GM18508 (cell line): Measurements from ENCODE around the gene PI4K2A.

Source experiments
- ATAC-seq: cut with Tn5 transposase; IDR thresholded peaks from one replicate; pipeline ENCODE4 v1.9.1; 2021; ENCODE audit warnings: moderate number of reproducible peaks; ENCODE audit not compliant: insufficient read depth, unreplicated experiment

PI4K2A gene

DNA sequence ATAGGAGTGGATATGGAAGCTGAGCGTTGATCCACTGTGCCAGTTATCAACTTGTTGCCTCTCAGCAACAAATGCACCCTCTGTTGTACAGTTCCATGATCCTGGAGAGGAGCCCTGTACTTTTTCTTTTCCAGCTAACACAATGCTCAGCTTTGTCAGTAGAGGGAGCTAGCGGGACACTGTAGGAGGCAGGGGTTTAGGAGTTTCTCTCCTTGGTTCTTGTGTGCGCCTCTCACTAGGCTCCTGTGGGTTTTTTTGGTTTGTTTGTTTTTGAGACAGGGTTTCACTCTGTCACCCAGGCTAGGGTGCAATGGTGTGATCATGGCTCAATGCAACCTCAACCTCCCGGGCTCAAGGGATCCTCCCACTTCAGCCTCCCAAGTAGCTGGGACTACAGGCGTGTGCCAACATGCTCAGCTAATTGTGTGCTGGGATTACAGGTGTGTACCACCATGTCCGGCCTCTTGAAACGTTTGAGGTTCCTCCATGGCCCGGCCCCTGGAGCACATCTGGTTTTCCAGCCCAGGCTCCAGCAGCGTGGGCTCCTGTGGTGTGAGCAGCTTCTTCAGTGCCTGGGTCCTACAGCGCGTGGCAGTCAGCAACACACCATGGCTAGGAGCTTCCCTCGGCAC is 61.1 kb downstream of the PI4K2A start:
- peak; percentile 68 for ATAC-seq

DNA sequence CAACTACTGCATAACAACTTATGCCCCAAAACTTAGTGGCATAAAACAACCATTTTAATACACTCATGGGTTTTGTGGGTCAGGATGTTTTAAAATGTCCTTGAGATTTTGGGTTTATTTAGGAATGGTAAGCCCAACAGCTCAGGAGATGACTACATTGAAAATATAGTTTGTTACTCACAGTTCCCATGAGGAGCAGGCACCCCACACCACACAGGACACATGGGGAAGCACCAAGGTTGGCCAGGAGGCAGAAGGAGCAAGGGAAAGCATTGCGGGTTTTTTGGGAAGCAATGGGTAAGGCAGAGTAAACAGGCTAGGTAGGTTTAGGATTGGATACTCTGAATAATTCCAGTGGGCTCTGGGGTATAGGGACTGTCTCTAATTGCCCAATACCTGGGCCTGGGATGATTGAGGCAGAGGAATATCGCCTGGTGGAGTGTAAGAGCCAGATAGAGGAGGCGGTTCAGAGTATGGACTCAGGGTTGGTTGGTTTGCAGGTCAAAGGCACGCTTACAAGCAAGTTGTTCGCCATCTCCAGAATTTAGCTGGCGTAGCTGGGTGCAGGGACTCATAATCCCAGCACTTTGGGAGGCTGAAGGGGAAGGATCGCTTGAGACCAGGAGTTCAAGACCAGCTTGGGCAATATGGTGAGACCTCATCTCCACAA is 63.1 kb downstream of the PI4K2A start:
- ATAC-seq: no peak

DNA sequence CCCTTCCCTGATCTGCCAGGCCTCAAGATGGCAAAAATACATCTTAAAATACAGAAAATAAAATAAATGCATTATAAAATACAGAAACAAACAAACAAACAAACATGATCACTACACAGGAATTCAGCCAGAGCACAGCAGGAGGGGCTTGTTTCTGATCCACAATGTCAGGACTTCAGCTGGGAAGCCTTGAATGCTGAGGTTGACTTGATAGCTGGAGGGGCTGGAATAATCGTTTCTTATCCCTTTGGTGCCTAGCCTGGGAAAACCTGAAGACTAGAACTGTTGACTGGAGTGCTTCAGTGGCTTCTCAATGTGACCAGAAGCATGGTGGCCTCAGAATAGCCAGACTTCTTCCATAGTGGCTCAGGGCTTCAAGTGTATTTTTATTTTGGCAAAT is 63.9 kb downstream of the PI4K2A start:
- ATAC-seq: no peak

DNA sequence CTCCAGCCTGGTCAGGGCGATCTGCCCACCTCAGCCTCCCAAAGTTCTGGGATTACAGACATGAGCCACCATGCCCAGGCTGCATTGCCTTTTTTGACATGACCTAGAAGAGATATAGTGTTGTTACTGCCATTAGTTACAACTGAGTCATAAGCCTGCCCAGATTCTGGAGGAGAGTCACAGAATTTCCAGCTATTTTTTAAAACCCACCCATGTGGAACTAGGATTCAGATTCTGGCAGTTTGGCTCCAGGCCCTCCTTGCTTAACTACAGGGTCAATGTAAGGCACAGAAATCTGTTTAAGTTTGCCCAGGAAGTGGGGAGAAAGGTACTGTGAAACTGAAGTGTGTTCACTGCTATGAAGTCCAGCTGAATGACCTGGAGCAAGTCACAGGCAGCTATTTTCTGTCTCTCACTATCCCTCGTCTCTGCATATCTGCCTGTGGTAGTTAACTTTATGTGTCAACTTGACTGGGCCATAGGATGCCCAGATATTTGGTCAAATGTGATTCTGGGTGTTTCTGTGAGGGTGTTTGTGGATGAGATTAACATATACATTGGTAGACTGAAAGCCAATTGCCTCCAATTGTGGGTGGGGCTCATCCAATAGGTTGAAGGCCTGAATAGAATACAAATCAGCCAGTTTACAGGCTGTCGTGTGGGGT is 64.7 kb downstream of the PI4K2A start:
- ATAC-seq: no peak

DNA sequence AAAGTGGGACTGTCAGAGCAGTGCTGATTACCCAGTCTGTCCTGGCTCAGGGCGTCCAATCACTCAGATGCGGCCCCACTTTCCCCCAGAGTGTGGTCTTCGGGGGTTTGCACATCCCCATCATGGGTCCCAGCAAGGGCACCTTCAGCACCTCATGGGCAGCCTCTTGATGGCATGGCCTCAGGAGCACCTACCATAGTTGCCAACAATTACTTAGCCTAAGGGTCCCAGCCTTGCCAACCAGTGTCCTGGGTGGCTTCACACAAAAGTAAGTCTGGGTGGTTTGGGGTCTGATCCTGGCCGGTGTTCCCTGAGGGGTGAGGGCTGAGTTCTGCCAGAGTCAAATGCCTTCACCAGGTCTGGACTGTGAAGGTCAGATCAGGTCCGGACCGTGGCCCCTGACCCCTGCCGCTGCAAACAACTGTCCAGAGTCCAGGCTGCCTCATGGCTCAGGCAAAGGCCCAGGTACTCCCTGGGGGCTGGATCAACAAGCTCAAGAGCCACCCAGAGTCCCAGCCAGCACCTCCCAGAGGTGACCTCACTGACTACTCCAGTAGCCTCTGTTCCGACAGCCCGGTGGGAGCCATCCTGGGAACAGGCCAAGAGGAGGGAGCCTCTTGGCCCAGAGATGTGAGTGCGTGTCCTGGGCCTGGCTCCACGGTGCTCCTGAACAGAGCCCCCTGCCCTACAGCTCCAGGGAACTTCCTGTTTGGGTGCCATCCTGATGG is 66.8 kb downstream of the PI4K2A start:
- no peak for ATAC-seq

DNA sequence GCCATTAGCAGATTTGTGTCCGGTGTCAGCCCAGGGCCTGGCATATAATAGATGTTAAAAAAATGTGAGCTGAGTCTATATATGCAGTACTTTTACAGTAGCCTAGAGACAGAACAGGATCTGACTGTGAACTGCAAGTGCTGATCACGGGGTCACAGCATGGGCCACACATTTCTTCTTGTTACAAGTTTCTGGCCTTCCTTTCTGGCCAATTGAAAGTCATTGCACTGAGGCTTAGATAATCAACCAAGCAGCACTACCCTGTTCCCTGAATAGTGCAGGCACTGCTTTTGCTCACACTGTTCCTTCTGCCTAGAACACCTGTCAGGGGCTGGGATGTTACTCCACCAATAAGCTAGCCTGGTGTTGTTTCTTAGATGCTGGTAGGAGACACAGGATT is 67.7 kb downstream of the PI4K2A start:
- no peak for ATAC-seq

DNA sequence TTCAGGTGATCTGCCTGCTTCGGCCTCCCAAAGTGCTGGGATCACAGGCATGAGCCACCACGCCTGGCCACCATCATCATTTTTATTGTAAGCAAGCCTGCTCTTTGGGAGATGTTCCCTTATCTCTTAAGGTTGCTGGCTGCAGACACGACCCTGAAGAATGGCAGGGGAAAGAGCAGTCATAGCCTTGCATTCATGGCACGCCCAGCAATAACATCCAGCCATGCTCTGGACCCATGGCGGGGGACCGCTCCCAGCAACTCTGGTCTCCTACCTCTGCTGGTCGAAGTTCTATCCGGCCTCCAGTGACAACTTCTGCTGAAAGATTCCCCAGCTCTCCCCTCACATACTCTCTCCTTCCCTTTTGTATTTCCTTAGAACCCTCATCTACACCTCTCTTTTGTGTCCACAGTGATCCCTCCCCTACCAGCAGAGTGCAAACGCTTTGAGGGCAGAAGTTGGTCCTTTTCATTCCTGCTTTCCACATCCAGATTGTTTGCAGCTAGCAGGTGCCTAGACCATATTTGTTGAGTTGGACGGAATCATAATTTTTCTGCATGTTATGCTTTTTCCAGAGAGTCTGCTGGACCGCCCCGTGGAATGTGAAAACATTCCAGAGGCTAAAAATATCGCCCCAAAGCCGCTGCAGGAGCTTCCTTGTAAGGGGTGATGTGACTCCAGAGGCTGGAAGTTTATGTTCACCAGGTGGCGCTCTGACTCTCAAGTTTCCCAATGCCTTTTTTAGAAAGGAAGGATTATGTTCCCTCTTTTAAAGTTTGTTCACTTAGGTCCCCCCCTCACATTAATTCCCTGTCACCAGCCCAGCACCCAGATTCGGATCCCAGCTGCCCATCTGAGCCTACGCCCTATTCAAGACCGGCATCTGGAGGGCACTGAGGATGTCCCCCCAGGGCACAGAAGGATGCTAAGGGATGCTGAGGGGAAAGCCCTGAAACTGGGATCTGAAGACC is 68.8 kb downstream of the PI4K2A start:
- no peak for ATAC-seq

DNA sequence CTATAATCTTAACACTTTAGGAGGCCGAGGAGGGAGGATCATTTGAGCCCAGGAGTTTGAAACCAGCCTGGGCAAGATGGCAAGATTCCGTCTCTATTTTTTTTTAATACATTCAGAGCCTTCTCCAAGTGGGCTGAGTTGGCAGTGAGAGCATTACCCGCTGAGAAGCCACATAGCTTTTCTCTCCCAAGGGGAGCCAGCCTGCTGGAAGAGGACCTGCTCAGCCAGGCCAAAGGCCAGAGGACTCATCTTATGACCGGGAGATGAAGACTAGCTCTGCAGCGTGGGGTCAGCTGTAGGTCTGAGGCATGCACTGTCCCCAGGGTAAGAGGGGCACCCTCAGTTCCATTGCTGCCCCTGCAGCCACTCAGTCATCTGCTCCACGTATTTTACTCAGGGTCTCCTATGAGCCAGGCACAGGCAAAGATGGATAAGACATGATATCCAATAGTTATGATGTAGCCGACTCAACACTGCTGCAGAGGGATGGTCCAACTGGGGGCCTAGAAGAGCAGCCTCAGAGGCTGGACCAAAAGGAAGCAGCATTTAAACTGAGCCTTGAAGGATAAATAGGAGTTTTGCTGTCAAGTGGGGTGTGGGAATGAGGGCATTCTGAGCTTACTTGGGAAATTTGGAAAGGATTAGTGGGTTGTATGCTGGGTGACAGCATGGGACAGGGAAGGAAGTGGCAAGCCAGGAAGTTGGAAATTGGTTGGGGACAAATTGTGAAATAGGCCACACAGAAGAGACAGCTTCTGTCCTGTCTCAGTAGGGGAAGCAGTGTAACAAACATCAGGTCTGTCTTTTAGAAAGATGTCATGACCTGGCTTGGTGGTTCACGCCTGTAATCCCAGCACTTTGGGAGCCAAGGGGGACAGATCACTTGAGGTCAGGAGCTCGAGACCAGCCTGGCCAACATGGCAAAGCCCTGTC is 71.4 kb downstream of the PI4K2A start:
- ATAC-seq: no peak

DNA sequence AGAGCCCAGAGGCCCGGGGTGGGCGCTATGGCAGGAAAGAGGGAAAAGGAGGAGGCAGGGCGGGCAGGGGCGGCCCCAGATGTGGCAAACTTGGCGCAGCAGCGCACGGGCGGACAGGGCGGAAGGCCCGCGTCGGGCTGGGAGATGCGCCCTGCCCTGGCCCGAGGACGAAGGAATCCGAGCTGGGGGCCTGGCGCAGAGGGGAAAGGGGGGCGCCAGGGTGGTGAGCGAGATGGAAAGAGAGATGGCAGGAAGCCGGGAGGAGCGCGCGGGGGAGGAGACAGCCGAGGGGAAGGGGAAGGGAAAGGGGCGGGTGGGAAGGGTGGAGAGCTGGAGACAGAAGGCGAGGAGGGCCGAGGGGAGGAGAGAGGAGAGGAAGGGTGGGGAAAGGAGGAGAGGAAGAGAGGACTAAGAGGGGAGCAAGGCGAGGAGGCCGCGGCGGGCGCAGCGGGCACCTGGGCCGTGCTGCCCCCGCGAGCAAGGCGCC is 72.9 kb downstream of the PI4K2A start, which contains the start of gene MARVELD1:
Gene MARVELD1, plus strand, starts transcription at position 392 of the 487 bp plus-strand sequence. CDS start 147 bp downstream, outside the sequence.
- no peak for ATAC-seq

DNA sequence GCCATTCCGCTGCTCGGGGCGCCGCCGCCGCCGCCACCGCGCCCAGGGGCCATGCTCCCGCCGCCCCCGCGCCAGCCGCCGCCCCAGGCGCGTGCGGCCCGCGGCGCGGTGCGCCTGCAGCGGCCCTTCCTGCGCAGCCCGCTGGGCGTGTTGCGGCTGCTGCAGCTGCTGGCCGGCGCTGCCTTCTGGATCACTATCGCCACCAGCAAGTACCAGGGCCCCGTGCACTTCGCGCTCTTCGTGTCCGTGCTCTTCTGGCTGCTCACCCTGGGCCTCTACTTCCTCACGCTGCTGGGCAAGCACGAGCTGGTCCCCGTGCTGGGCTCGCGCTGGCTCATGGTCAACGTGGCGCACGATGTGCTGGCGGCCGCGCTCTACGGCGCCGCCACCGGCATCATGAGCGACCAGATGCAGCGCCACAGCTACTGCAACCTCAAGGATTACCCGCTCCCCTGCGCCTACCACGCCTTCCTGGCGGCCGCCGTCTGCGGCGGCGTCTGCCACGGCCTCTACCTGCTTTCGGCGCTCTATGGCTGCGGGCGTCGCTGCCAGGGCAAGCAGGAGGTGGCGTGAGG is 73.4 kb downstream of the PI4K2A start:
- no peak for ATAC-seq

DNA sequence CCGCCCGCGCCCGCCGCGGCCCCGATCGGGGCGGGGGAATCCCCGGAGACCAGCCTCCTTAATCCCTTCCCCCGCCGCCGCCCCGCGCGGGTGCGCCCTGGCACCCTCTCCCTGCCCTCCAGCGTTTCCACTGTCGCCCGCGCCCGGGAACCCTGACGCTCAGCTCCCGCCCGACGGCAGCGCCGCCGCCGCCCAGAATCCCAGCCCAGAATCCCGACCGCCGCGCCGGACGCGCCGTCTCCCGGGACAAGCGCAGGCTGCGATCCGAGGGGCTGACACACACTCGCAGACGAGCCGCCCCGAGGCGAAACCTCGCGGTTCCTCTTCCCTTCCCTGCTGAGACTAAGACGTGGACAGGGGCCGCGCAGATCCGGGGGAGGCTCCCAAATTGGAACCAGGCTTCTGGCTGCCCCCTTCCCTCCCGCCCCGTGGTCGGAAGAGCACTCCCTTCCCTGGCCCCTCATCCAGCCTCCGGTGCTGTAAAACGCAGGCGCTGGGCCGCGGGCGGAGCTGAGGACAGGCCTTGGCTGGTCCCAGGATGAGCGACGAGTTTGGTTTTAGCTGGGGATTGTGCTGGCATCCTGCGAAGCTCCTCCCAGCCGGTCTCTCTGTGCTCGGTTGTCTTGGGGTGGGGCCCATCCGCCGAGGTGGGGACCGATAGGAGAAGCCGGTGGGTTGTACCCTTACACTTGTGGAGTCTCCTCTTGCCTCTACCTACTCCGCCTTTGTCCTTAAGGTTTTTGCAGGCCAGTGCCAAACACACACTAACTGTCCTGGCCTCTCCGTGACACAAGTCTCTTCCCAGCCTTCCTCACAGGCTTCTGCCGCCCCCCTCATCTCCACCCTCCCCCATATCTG is 74.2 kb downstream of the PI4K2A start:
- no peak for ATAC-seq

DNA sequence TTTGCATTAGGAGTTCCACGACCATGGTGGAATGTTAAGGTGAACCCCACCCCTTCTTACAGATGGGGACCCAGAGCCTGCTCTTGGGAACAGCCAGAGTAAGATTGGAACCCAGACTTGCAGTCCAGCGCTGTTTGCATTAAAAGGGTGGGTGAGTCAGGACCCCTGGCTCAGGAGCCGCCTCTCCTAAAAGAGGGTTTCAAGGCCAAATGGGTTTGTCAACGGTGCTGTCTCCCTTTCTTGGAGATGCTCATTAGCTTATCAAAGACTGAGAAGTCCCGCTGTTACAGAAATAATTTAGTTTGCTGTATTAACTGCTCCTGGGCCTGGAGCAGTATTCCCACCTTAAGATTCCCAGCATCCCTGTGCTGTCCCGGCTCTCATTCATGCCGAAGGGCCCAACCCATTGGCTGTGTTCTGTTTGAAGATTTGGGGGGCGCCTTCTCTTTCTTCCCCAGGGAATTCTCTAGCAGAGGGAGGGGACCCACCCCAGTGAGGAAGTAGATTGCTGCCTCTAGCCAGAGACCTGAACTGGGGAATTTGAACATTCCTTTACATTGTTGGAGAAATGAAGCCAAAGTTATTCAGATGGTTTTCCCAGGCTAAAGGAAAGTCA is 74.9 kb downstream of the PI4K2A start:
- ATAC-seq: no peak

DNA sequence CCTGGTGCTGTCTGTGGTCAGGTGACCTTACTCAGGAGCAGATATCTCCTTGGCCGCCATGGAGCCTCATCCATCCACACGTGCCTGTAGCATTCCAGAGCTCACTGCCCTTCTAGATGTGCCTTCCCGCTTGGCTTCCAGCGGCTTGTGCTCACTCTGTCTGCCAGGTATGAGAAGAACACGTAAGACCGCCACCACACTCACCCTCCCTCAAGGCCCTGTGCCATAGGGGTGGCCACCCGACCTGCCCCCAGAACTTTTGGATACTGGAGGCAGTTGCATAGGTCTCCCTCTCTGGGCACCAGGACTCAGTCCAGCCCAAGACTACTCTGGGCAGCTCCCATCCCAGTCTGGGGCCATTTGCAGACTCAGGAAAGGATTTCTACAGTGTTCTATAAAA is 77.2 kb downstream of the PI4K2A start:
- no peak for ATAC-seq

DNA sequence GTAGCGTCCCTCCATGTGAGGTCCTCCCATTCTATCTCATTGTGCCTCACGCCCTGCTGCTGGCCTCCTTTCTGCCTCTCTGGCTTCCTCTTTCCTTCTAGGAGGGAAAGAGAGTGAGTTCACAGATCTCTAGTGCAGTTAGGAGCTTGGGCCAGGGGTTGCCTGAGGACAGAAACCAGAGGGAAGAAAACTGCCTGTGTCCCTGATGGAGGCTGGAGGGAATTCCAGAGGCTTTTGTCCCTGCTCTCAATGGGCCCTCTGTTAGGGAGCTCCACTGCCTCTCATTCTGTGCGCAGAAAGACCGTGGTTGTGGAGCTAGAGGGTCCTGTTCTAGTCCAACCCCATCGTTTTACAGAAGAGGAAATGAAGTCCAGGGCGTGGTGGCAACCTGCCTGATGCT is 77.7 kb downstream of the PI4K2A start:
- ATAC-seq: no peak

DNA sequence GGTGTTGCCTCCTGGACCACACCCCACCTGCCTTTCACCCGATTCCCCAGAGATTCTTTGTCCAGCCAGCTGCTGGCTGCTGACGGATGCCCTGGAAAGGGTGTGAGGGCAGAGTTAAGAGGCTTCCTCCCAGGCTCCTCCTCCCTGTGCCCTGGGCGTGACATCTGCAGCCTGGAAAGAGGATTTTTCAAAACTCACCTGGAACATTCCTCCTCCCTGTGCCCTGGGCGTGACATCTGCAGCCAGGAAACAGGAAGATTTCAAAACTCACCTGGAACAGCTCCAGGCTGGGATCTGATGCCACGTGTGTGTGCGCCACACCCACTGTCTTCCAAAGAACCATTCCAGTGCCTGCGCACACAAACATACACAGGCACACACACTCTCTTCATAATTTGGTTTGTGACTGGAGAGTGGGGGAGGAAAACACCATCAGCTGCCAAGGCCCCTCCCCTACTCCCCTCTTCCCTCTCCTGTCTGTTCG is 78.2 kb downstream of the PI4K2A start:
- no peak for ATAC-seq

DNA sequence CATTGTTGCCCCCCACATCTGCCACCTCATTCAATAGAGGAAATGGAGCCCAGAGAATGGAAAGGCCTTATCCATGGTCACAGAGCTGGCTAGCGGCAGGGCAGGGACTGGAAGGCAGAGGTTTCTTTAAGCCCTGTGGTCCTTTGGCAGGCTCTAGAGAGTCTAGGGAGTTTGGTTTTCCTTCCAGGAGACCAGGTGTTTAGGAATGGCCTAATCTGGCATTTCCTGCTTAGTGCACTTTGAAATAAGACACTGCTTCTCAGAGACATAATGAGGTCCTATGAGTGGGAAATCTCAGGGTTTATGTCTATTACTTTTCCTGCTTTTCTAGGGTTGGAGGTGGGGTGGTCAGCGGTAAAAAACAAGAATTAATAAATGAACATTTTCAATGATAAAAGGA is 79.1 kb downstream of the PI4K2A start:
- no peak for ATAC-seq
